Endothelial cell of umbilical vein (primary cell): Measurements from ENCODE around the gene CDC42EP5. TPM values are rescaled to one million over a fixed set of nuclear protein-coding genes. Genes with fewer than 3 reads are reported as not detected.

Source experiments
- Bru-seq: library from RNA; stranded (reverse); fragments of 400-500 nt; gene quantifications from one replicate; lab custom pipeline; 2021; lab: Mats Ljungman, UMichigan
- BruChase-seq, 2 experiments: library from RNA; stranded (reverse); fragments of 400-500 nt; gene quantifications; one replicate each; lab custom pipeline; 2021; lab: Mats Ljungman, UMichigan
- BruUV-seq: library from RNA; stranded (reverse); fragments of 400-500 nt; replicated peaks from 2 replicates; lab custom pipeline; 2021; lab: Mats Ljungman, UMichigan
- CTCF ChIA-PET: fragments of 300-600, 350-600 bp; sonication (Branson Sonifier 250); formaldehyde crosslinking; loops from one replicate; lab custom pipeline; 2021; ENCODE audit warnings: antibody characterized with exemption, inconsistent platforms; lab: Charles Lee
- POLR2A ChIA-PET: fragments of 300-600, 350-600 bp; sonication (Branson Sonifier 250); formaldehyde crosslinking; loops from one replicate; lab custom pipeline; 2021; ENCODE audit warnings: antibody characterized with exemption, inconsistent platforms; lab: Charles Lee
- DNase-seq: peaks from one replicate; pipeline ENCODE4 v3.0.0-alpha.2; 2011; ENCODE audit warnings: low read depth, low spot score
- FAIRE-seq: peaks from 2 replicates; lab custom pipeline; 2011; peaks lifted over from hg19 to GRCh38; lab: Jason Lieb, UNC
- H2AFZ ChIP-seq: 2 replicates; pipeline ENCODE4 v1.6.0; 2012; ENCODE audit warnings: low read depth, low read length, control low read depth, inconsistent platforms
- H3K27ac ChIP-seq: 2 replicates; pipeline ENCODE4 v1.5.1; 2011; ENCODE audit warnings: low read depth, mild to moderate bottlenecking, control low read depth, low read length, moderate library complexity; ENCODE audit not compliant: insufficient read depth
- H3K27me3 ChIP-seq, 2 experiments: 2 replicates each; pipeline versions ENCODE4 v1.6.0 to v1.6.1; 2011; ENCODE audit warnings: low read length in 2 of 2, mixed read lengths in 1 of 2; ENCODE audit not compliant: control insufficient read depth in 2 of 2, insufficient read depth in 2 of 2
- H3K36me3 ChIP-seq, 2 experiments: 2 replicates in 1 of 2; 3 replicates in 1 of 2; pipeline ENCODE4 v1.5.1; 2011; ENCODE audit warnings: low read length in 2 of 2, mild to moderate bottlenecking in 1 of 2, moderate library complexity in 1 of 2; ENCODE audit not compliant: control insufficient read depth in 2 of 2, insufficient read depth in 2 of 2; ENCODE audit errors: extremely low read depth in 1 of 2
- H3K4me1 ChIP-seq: 3 replicates; pipeline ENCODE4 v1.5.1; 2011; ENCODE audit warnings: mild to moderate bottlenecking, low read length; ENCODE audit not compliant: control insufficient read depth, insufficient read depth; ENCODE audit errors: extremely low read depth
- H3K4me2 ChIP-seq: 2 replicates; pipeline ENCODE4 v1.6.1; 2011; ENCODE audit warnings: low read length, control low read depth, mixed read lengths; ENCODE audit not compliant: insufficient read depth
- H3K4me3 ChIP-seq, 3 experiments: fragments of 200-600 bp in 1 of 3; sonication (generic), shearing (Covaris generic) in 1 of 3; replicated peaks in 1 of 3; 2 replicates each; pipeline ENCODE4 v1.5.1; 2011 to 2016; ENCODE audit warnings: control low read depth in 3 of 3, low read length in 3 of 3, mild to moderate bottlenecking in 2 of 3, inconsistent platforms in 1 of 3, low read depth in 1 of 3, moderate library complexity in 1 of 3; ENCODE audit not compliant: insufficient read depth in 1 of 3
- H3K79me2 ChIP-seq: 2 replicates; pipeline ENCODE4 v1.6.0; 2012; ENCODE audit warnings: low read length, inconsistent platforms; ENCODE audit not compliant: control insufficient read depth, insufficient read depth
- H3K9ac ChIP-seq: replicated peaks from 2 replicates; pipeline ENCODE3; 2011; ENCODE audit warnings: low read length, control low read depth; ENCODE audit not compliant: insufficient read depth; ENCODE audit errors: extremely low read depth
- H3K9me1 ChIP-seq: replicated peaks from 3 replicates; pipeline ENCODE4 v1.6.0; 2011; ENCODE audit warnings: mild to moderate bottlenecking, low read length; ENCODE audit not compliant: control insufficient read depth, insufficient read depth; ENCODE audit errors: extremely low read depth
- H3K9me3 ChIP-seq: replicated peaks from 2 replicates; pipeline ENCODE4 v1.5.1; 2012; ENCODE audit warnings: low read length, inconsistent platforms; ENCODE audit not compliant: control insufficient read depth, insufficient read depth
- H4K20me1 ChIP-seq: replicated peaks from 2 replicates; pipeline ENCODE3; 2011; ENCODE audit warnings: mild to moderate bottlenecking, low read length; ENCODE audit not compliant: control insufficient read depth, insufficient read depth; ENCODE audit errors: extremely low read depth
- POLR2A ChIP-seq: IDR thresholded peaks from 2 replicates; pipeline ENCODE4 v1.6.1; 2012; ENCODE audit warnings: low read depth, mild to moderate bottlenecking, control low read depth, low read length
- POLR2AphosphoS5 ChIP-seq: IDR thresholded peaks from 2 replicates; pipeline ENCODE4 v1.6.1; 2012; ENCODE audit warnings: low read depth, mild to moderate bottlenecking, control low read depth, low read length, moderate library complexity; ENCODE audit not compliant: insufficient read depth
- dilution Hi-C: fragments of 300-500 bp; cut with MboI; formaldehyde crosslinking; loops from one replicate; pipeline ENCODE4 v1.15.0; 2019; ENCODE audit warnings: low sequenced_read_pairs; ENCODE audit not compliant: extremely low pct_ligation_motif_present
- intact Hi-C: fragments of 100-400 bp; cut with micrococcal nuclease; formaldehyde crosslinking; loops from one replicate; pipeline ENCODE4 v1.10.0; 2022
- long read RNA-seq: library from polyadenylated mRNA; stranded (forward); transcript quantifications from one replicate; pipeline ENCODE4 v2.0.0, GENCODE V29; 2021
- polyA minus RNA-seq, 3 experiments: library from RNA; depleted of rRNA, polyadenylated mRNA; stranded (reverse); fragments of >200 nt; gene quantifications; 1 replicate in 1 of 3; 2 replicates in 2 of 3; pipeline ENCODE4 v1.2.3, GENCODE V29; 2011
- polyA plus RNA-seq, 4 experiments: library from polyadenylated mRNA; depleted of rRNA in 3 of 4; stranded (reverse) in 3 of 4; unstranded in 1 of 4; fragments of >200 nt; gene quantifications; 2 replicates each; pipeline versions ENCODE4 v1.2.1 to v1.2.3, GENCODE V29; 2011 to 2012; ENCODE audit warnings: missing spikeins in 1 of 4
- total RNA-seq: library from RNA; stranded (reverse); gene quantifications from 2 replicates; pipeline ENCODE4 v1.2.3, GENCODE V29; 2021

Gene CDC42EP5, protein sequence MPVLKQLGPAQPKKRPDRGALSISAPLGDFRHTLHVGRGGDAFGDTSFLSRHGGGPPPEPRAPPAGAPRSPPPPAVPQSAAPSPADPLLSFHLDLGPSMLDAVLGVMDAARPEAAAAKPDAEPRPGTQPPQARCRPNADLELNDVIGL
- total RNA-seq (73.8 and 85.5 TPM in 2 replicates), polyA plus RNA-seq (37.3 and 48.3 TPM in 2 replicates), polyA minus RNA-seq (2.6 and 3.6 TPM in 2 replicates), Bru-seq, nascent RNA (percentile 67 among the genes with signal in this experiment), BruChase-seq, experiment 1, labeled RNA remaining after a 6-hour chase (percentile 75 among the genes with signal in this experiment), BruChase-seq, experiment 2, labeled RNA remaining after a 2-hour chase (percentile 87 among the genes with signal in this experiment)
- 10.6 and 30.3 TPM in 2 replicates for polyA plus RNA-seq (2011; cell fraction: cytosol; rRNA removed)
- 10.9 and 11.5 TPM in 2 replicates for polyA plus RNA-seq (2011; cell fraction: nucleus; rRNA removed)
- polyA plus RNA-seq (2012), result 16.2 and 50.4 TPM in 2 replicates
- polyA minus RNA-seq (2011; cell fraction: cytosol; rRNA and poly(A)+ RNA removed), result not detected
- 1.4 and 6.2 TPM in 2 replicates for polyA minus RNA-seq (2011; cell fraction: nucleus; rRNA and poly(A)+ RNA removed)
- long read RNA-seq, transcript CDC42EP5-201 (3 exons, 864 nt), result major isoform, 101 of 118 reads
- long read RNA-seq, partial matches to known transcripts, result 15 of 118 reads
- long read RNA-seq, other reads (novel, unspliced or antisense), result 1 of 118 reads

DNA sequence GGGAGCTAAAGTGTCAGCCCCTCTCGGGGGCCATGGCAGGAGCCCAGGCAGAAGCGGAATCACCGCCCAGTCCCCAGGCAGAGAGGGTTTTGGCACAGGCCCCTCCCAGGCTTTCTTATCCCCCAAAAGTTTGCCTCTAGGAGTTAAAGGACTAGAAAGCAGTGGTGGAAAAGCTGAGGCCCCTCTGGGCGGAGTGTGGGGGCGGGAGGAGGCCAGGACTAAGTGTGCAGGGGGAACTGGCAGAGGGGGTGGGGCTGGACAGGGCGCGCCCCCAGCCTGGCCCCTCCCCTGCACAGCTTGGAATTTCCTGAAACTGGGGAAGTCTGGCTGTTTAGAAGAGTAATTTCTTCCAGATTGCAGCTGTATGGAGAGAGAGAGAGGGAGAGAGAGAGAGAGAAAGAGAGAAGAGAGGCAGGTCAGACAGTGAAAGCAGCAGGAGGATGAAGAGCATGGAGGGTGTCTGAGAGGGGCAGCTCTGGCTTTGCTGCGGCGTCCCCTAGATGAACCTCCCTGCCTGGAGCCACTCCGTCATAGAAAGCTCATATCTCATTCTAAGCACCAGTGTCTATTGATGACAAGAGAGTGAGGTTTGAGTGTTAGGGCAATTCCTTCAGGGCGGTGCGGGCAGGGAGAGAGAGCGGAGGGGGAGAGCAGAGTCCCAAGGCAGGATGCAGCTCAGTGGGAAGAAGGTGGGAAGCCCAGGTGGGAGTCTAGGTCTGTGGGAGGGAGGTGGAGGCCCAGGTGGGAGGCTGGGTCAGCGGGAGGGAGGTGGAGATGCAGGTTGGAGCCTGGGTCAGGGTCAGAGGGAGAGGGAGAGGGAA is at the start of gene CDC42EP5:
TSS of gene CDC42EP5 (minus strand) at position 226 of the 821 bp plus-strand sequence. CDS start 7,749 bp downstream, outside the sequence.
- ChIA-PET POLR2A (interaction anchor here (0.6 to 1.4 kb wide), 5 partner anchors 10 to 1151 kb away, joined by 3 to 6 read pairs (median 4); partner anchors contain the start of genes LENG8, LENG9 and ZNF784), CTCF (interaction anchor here (0.7 to 1.7 kb wide), 7 partner anchors 9 to 680 kb away, joined by 3 to 21 read pairs (median 6); partner anchors contain the start of genes LENG8 and LENG9)
- Histone ChIP-seq H4K20me1 (no peaks in the 10 kb centered on the region), H3K4me2 (peak within 1 kb of the TSS; percentile 57), H2AFZ (peak within 1 kb of the TSS; percentile 90), H3K27ac (peak within 1 kb of the TSS; percentile 68), H3K79me2 (peaks cover 1% of the 10 kb centered on the region), H3K27me3 (no peaks in the 10 kb centered on the region), H3K9ac (peak within 1 kb of the TSS; percentile 58), H3K9me3 (no peaks in the 10 kb centered on the region), H3K36me3 (no peaks in the 10 kb centered on the region), H3K4me1 (peaks cover 35% of the 10 kb centered on the region), H3K4me3 (peak within 1 kb of the TSS; percentile 60 to 70 (median 65)), H3K9me1 (no peaks in the 10 kb centered on the region)
- intact Hi-C loops (loop anchor here (1.0 kb wide), 1 partner anchor 50 kb away; no protein-coding TSS in a partner anchor), dilution Hi-C loops (no loop called here)
- peak; percentile 92 for FAIRE-seq
- no TSS peak for BruUV-seq
- TF ChIP-seq POLR2AphosphoS5 (peak; percentile 68), POLR2A (no peak)
- peak; percentile 90 for DNase-seq
